PFSK-1 (cell line): ENCODE results near the gene NPC1L1.

ENCODE experiments used
- POLR2AphosphoS5 ChIP-seq: IDR thresholded peaks from 2 replicates; pipeline ENCODE4 v1.6.1; 2012; ENCODE audit warnings: low read depth, mild to moderate bottlenecking, control low read depth, low read length, moderate library complexity
- TF ChIP-seq, protein P1 (sequence below), 2 experiments: IDR thresholded peaks; 2 replicates each; pipeline versions ENCODE4 v1.6.1 to v1.8.0; 2011 to 2012; ENCODE audit warnings: low read depth in 2 of 2, low read length in 2 of 2, control low read depth in 1 of 2, inconsistent platforms in 1 of 2, mild to moderate bottlenecking in 1 of 2, moderate library complexity in 1 of 2; ENCODE audit not compliant: insufficient read depth in 1 of 2

DNA sequence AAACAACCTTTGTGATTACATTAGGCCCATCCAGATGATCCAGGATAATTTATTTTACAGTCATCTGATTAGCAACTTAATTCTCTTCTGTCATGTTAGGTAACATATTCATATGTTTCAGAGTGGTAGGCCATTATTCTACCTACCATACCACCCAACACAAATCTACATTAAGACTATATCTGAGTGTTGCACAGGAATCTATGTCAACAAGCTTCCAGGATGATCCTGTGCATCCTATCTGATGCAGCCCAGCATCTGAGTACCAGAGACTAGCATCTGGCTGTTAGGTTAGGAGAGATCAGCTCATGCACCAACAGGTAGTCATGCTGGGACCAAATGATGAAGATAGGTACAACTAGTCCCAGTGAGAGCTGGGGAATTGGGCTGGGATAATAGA is 33.9 kb upstream of the NPC1L1 start:
- no peak for TF ChIP-seq POLR2AphosphoS5
- TF ChIP-seq, protein P1, sequence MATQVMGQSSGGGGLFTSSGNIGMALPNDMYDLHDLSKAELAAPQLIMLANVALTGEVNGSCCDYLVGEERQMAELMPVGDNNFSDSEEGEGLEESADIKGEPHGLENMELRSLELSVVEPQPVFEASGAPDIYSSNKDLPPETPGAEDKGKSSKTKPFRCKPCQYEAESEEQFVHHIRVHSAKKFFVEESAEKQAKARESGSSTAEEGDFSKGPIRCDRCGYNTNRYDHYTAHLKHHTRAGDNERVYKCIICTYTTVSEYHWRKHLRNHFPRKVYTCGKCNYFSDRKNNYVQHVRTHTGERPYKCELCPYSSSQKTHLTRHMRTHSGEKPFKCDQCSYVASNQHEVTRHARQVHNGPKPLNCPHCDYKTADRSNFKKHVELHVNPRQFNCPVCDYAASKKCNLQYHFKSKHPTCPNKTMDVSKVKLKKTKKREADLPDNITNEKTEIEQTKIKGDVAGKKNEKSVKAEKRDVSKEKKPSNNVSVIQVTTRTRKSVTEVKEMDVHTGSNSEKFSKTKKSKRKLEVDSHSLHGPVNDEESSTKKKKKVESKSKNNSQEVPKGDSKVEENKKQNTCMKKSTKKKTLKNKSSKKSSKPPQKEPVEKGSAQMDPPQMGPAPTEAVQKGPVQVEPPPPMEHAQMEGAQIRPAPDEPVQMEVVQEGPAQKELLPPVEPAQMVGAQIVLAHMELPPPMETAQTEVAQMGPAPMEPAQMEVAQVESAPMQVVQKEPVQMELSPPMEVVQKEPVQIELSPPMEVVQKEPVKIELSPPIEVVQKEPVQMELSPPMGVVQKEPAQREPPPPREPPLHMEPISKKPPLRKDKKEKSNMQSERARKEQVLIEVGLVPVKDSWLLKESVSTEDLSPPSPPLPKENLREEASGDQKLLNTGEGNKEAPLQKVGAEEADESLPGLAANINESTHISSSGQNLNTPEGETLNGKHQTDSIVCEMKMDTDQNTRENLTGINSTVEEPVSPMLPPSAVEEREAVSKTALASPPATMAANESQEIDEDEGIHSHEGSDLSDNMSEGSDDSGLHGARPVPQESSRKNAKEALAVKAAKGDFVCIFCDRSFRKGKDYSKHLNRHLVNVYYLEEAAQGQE (IDR thresholded peaks at IDR 0.05; ENCODE audit: insufficient read depth in 1 of 2, low read depth in 2 of 2, low read length in 2 of 2), result no peak
